ENCODE data around the gene PRKCA.

PRKCA gene

DNA sequence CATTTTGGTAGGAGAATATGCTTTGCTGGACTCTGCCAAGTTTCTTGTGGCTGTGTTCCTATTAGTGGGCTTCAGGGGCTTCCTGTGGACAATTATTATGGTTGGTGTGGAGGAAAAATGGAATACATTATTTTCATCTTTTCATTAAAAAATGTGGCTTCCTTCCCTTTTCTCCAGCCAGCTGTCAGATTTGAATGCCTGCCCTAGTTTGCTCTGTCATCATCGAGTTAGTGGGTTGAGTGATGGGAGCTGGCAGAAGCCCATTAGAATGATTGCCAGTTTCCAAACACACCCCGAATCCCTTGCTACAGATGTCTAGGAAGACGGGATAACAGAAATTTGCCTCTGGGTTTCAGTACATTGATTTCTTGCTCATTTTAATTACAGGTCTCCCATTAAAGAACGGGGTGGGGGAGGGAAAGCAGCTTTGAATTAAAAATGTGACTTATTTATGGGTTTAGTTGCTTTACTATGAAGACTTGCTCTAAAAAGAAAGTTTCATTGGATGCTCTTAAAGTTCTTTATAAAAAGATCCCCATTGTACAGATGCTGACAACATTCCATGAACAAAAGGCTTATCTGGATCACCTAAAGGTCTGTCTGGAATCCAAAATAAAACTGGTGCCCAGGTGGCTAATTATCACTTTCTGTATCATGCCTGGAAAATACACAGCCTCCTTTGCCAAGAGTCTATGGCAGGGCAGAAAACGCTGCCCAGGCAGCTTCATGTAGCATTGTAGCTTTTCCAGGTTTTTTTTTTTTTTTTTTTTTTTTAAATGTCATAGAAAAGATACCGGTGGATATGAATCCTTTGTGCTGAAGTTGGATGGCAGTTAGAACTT, 103.6 kb downstream of the PRKCA start:
- no peak for DNase-seq
- no peak overlapping the region for H3K4me3 ChIP-seq

DNA sequence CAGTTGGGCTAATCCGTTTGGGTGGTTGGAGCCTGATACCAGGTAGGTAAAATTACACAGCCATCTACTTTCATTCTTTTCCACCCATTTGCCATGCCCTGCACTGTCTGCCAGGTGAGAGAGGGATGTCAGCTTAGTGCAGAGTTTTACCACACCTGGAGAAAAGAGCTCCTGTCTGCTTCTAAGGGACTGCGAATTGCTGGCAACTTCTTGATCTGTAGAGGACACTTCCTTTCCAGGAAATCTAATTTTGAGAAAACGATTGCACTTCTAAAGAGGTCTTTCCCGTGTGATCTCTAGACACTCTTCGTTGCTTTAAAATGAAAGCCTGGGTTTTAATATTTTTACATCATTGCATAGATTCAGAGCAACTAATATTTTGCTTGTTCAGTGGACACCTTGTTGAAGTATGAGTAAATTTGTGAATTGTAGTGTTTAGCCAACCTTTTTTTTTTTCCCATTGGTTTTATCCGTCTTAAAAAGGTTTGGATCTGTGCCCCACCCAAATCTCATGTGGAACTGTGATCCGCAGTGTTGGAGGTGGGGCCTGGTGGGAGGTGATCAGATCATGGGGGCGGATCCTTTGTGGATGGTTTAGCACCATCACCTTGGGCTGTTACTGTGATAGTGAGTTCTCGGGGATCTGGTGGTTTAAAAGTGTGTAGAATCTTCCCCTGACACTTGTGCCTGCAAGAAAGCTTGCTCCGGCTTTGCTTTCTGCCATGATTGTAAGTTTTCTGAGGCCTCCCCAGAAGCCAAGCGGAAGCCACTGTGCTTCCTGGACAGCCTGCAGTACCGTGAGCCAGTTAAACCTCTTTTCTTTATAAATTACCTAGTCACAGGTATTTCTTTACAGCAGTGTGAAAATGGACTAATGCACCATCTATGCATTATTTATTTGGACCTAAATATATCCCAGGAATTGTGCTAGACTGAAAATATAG, 104.6 kb downstream of the PRKCA start:
- Histone ChIP-seq H3K4me3 (no peak overlapping the region), H3K4me1 (peaks cover 0 to 32% (median 18%) of the 10 kb centered on the region in 4 donors), H3K27me3 (no peaks in the 10 kb centered on the region), H3K9me3 (no peaks in the 10 kb centered on the region), H3K27ac (no peak overlapping the region), H3K36me3 (no peaks in the 10 kb centered on the region)
- TF ChIP-seq, protein P1, sequence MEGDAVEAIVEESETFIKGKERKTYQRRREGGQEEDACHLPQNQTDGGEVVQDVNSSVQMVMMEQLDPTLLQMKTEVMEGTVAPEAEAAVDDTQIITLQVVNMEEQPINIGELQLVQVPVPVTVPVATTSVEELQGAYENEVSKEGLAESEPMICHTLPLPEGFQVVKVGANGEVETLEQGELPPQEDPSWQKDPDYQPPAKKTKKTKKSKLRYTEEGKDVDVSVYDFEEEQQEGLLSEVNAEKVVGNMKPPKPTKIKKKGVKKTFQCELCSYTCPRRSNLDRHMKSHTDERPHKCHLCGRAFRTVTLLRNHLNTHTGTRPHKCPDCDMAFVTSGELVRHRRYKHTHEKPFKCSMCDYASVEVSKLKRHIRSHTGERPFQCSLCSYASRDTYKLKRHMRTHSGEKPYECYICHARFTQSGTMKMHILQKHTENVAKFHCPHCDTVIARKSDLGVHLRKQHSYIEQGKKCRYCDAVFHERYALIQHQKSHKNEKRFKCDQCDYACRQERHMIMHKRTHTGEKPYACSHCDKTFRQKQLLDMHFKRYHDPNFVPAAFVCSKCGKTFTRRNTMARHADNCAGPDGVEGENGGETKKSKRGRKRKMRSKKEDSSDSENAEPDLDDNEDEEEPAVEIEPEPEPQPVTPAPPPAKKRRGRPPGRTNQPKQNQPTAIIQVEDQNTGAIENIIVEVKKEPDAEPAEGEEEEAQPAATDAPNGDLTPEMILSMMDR (IDR thresholded peaks at IDR 0.05) = no peak
- DNase-seq = no peak
- intact Hi-C loops (cut with DNase I; ENCODE audit: low total_unique reads) = no loop called here

More for the DNA sequence above, 103.6 kb downstream of the PRKCA start:
- Histone ChIP-seq H3K9me3 (no peaks in the 10 kb centered on the region), H3K27me3 (no peaks in the 10 kb centered on the region), H3K36me3 (no peaks in the 10 kb centered on the region), H3K4me1 (peaks cover 0 to 32% (median 18%) of the 10 kb centered on the region in 4 donors), H3K27ac (no peak overlapping the region)
- TF ChIP-seq, protein P1 (IDR thresholded peaks at IDR 0.05) = no peak
- intact Hi-C loops (cut with DNase I; ENCODE audit: low total_unique reads) = no loop called here

DNA sequence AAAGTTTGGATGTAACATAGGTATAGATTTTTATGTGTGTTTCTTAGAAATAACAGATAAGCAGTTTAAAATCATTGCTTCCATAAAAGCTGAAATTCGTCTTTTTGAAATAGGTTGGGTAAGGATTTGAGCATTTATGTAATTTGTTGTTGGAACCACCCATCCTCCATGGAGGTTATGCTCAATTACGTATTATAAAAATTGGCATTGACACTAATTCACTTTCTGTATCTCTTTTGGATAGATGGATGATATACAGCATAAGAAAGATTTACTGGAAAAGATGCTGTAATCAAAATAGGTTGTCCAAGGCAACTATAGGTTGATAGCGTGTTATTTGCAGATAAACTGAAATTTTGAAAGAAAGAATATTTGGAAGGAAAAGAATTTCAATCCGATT, 105.5 kb downstream of the PRKCA start:
- no peak for DNase-seq
- H3K27me3 ChIP-seq = no peaks in the 10 kb centered on the region
- no peak overlapping the region for H3K4me3 ChIP-seq
- H3K27ac ChIP-seq = no peak overlapping the region
- no peaks in the 10 kb centered on the region for H3K36me3 ChIP-seq
- TF ChIP-seq, protein P1 (IDR thresholded peaks at IDR 0.05) = no peak
- intact Hi-C loops (cut with DNase I; ENCODE audit: low total_unique reads) = no loop called here
- no peaks in the 10 kb centered on the region for H3K9me3 ChIP-seq
- H3K4me1 ChIP-seq = peaks cover 0 to 32% (median 18%) of the 10 kb centered on the region in 4 donors

DNA sequence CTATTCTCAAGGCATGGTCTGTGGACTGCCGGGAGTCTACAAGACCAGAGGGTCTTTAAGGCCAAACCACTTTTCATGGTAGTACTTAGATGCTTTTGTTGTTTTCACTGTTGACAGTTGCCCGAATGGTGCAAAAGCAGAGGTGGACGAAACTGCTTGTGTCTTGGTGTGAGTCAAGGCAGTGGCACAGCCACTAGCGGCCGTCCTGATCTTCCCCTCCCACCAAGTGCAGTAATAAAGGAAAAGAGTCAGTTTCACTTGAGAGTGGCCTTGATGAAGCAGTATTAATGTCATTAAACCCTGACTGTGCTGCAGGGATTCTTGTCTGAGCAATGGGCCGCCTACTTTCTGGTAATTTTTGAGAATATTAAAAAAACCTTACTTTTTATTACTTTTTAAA, 109.1 kb downstream of the PRKCA start:
- Histone ChIP-seq H3K4me3 (no peak overlapping the region), H3K9me3 (no peaks in the 10 kb centered on the region), H3K27ac (no peak overlapping the region), H3K36me3 (no peaks in the 10 kb centered on the region), H3K4me1 (no peaks in the 10 kb centered on the region), H3K27me3 (no peaks in the 10 kb centered on the region)
- TF ChIP-seq, protein P1 (IDR thresholded peaks at IDR 0.05) = no peak
- intact Hi-C loops (cut with DNase I; ENCODE audit: low total_unique reads) = no loop called here
- DNase-seq = no peak

DNA sequence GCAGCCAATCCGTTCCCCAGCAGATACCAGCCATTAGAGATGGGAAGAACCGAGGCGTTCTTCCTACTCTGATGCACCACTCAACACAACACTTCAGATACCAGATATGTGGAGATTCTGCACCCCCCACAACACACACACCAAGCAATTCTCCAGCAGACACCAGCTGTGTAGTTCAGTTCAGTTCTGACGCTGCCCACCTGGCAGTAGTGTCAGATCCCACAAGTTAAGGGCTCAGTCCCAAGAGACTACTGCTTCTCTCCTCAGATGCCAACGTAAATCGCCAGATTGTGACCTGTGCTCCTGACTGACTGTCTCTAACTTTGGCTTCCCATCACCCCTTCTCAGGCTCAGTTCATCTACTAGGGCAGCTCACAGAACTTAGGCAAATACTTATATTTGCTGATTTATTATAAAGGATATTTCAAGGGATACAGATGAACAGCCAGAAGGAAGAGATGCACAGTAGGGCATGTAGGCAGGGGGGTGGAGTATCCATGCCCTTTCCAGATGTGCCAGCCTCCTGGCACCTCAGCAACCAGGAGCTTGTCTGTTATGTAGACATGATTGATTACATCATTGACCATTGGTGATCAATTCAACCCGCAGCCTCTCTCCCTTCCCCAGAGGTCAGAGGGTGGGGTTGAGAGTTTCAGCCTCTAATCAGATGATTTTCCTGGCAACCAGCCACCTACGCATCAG, 110.6 kb downstream of the PRKCA start:
- Histone ChIP-seq H3K27ac (no peak overlapping the region), H3K27me3 (no peaks in the 10 kb centered on the region)

More for the DNA sequence above, 110.6 kb downstream of the PRKCA start:
- H3K4me1 ChIP-seq = no peaks in the 10 kb centered on the region
- H3K4me3 ChIP-seq = no peak overlapping the region
- DNase-seq = no peak
- H3K36me3 ChIP-seq = no peaks in the 10 kb centered on the region
- TF ChIP-seq, protein P1 (IDR thresholded peaks at IDR 0.05) = no peak
- intact Hi-C loops (cut with DNase I; ENCODE audit: low total_unique reads) = no loop called here
- no peaks in the 10 kb centered on the region for H3K9me3 ChIP-seq

Data from tibial artery (tissue), 4 donors.